Fibroblast of skin of left biceps (primary cell): ENCODE results near the gene ERICH4.
"Not testable (repeated sequence)": the region's sequence is repeated elsewhere in the genome, so short reads cannot be mapped to it uniquely, and the experiment has no call there.

Experiments
- DNase-seq, 2 experiments: peaks; one replicate each; pipeline ENCODE4 v3.0.0-alpha.2; 2013; ENCODE audit warnings: low read depth in 2 of 2

Gene ERICH4

GRCh38 chr19:41435376-41435775, 7.6 kb upstream of the ERICH4 start:
- not testable (repeated sequence) for DNase-seq

DNA sequence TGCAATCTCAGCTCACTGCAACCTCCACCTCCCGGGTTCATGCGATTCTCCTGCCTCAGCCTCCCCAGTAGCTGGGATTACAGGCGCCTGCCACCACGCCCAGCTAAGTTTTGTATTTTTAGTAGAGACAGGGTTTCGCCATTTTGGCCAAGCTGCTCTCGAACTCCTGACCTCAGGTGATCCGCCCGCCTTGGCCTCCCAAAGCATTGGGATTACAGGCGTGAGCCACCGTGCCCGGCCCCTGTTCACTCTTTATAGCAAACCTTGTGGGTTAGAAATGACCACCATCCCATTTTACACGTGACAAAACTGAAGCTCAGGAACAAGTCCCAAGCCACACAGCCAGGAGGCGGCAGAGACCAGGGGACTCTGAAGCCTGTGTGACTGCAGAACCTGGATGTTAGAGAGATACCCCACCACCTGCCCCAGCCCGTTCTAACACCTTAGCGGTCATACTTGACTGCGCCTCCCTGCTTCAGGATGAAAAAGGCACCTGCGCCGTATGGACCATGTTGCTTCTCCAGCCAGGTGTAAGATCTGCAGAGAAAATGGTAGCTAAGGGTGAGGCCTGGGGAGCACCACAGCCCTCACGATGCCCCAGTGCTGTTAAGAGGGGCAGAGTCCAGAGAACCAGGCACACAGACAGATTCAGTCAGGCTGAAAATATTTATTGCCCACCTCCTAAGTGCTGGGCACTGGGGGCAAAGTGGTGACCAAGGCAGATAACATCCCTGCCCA, 6.9 kb upstream of the ERICH4 start:
- DNase-seq = no peak

- no peak for DNase-seq
Measured at GRCh38 chr19:41436674-41436951, 6.3 kb upstream of the ERICH4 start.

DNA sequence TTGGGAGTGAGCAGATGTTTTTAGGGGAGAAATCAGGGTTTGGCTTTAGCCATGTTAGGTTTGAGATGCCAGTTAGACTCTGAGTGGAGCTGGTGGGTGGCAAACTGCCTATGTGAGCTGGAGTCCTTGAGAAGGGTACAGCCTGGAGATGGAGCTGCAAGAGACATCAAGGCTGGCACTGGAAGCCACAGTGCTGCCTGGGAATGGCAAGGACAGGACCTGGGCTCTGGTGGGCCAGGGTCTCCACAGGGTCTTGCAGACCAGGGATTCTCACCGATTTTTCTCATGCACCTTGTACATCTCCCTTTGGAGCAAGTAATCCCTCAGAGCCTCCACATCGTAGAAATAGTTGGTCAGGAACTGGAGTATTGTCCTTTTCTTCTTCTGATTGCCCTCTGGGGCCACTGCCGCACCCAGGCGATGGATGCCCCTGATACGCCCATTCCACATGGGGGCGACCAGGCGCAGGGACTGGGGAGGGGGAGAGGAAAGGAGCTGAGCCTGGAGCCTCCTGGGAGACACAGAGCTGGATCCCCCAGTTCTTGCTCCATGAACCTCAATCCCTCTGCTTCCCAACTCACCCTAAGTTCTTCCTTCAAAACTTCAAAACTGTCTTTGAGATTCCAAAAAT, 4.9 kb upstream of the ERICH4 start:
- no peak for DNase-seq

GRCh38 chr19:41439441-41440222, 3.3 kb upstream of the ERICH4 start, which contains the start of gene DMAC2:
TSS of gene DMAC2 (minus strand) at chr19:41439912. CDS start at chr19:41439899, 13 bp downstream.
- DNase-seq = peak; percentile 88 to 90

GRCh38 chr19:41441321-41441945, 1.5 kb upstream of the ERICH4 start:
- no peak for DNase-seq

DNA sequence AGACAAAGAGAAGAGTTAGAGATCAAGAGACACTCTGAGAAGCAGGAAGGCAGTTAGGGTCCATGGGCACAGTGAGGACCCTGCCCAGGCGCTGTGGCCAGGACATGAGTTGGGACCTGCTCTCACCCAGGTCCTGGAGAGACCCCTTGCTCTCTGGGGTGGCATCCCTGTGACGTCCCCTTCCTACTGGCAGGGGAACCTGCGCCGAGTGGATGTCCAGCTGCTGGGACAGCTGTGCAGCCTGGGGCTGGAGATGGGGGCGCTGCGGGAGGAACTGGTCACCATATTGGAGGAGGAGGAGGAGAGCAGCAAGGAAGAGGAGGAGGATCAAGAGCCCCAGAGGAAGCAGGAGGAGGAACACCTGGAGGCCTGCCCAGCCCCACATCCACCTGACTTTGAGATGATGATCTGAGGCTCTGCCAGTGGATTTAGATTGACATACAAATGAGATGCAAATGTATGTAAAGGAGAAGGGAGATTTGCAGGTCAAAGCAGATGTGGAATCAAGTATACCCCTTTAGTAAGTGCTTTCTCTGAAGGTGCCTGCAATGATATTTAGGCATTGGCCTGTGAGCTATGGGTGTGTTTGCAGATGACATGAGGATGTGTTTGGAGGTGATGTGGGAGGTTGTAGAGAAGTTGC, 978 bp downstream of the ERICH4 start:
- DNase-seq = no peak

DNA sequence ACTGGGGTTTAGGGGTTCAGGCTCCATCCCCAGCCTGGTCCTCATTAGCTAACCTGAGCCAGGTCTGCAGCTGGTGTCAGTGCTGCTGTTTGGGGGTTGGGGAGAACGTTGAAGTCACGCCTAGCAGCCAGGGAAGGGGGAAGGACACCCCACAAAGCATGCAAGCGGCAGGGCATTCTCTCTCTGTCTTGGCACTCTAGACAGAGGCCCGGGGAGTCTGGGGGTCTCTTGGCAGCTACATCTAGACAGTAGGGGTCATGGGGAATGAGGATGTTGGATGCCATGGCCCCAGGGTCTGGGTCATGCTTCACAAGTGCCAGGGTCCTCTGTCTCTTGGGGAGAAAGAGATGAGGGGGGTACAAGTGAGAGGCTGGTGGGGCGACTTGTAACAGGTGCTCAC, 2.6 kb downstream of the ERICH4 start:
- no peak for DNase-seq

GRCh38 chr19:41447732-41448332, 4.9 kb downstream of the ERICH4 start:
- DNase-seq = no peak

DNA sequence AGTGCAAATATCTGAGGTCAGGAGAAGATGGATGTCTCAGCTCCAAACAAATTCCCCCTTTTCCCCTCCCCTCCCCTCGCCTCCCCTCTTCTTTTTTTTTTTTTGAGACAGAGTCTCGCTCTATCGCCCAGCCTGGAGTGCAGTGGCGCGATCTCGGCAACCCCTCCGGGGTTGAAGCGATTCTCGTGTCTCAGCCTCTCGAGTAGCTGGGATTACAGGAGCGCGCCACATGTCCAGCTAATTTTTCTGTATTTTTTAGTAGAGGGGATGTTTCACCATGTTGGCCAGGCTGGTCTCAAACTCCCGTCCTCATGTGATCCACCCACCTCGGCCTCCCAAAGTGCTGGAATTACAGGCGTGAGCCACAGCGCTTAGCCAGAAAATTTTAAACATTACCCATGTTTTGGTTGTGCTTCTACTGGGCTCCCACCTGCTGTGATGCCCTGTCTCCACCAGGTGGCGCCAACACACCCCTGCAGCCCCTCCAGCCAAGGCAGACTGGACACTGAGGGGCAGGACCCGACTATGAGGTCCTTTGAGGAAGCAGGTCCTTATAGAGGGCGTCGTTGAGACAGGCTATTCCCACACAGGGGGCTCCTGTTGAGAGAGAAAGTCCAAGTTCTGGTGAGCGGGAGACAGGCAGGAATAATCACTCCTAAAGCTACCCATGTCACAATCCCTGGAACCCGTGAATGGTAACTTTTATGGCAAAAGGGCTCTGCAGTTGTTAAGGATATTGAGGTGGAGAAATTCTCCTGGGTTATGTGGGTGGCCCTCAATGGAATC, 6.3 kb downstream of the ERICH4 start:
- DNase-seq = peak in 1 of 2 experiments; percentile 22

- no peak for DNase-seq
Measured at GRCh38 chr19:41449865-41450178, 6.9 kb downstream of the ERICH4 start.

- no peak for DNase-seq
Measured at GRCh38 chr19:41452584-41453275, 9.8 kb downstream of the ERICH4 start.

- no peak for DNase-seq
Measured at GRCh38 chr19:41455936-41456335, 13.0 kb downstream of the ERICH4 start.

- no peak for DNase-seq
Measured at GRCh38 chr19:41456342-41456918, 13.5 kb downstream of the ERICH4 start.

DNA sequence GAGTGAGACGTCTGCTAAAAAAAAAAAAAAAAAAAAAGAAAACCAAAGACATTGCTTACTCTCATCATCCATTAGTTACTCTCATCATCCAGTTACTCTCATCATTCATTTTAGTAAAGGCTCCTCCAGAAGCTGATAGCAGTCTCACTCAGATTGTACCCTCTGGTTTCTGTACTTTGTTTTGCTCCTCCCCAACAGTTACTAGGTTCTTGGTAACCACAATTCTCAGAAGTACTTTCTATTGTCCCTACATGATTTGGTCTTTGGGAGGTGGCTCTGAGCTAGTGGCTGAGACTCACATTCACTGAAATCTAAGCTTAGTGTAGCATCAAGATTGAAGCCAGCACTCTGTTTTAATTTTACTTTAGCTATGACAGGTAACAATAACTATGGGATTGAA, 14.3 kb downstream of the ERICH4 start:
- DNase-seq = no peak

GRCh38 chr19:41462497-41462896, 19.5 kb downstream of the ERICH4 start:
- no peak for DNase-seq

GRCh38 chr19:41463257-41464256, 20.6 kb downstream of the ERICH4 start:
- DNase-seq = not testable (repeated sequence)

- no peak for DNase-seq
Measured at GRCh38 chr19:41476583-41476982, 33.6 kb downstream of the ERICH4 start.

DNA sequence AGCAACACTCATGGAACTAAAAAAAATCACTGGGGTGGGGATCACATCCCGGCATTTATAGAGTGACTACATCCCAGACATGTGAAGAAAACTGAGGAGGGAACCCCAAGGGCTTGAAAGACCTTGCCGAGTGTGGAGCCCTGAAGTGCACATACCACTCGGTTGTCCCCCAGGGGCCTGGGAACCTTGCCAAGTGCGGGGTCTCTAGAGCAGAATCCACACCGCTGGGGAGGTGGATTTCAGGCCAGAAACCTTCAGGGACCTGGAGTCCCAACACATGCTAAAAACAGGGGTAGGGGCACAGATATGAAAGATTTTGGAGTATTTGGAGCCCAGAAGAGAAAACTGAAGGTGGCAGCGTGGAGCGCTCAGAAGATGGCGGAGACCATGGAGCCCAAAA, 35.2 kb downstream of the ERICH4 start:
- no peak for DNase-seq
